ENCODE results near the gene FITM1.

Gene FITM1

DNA sequence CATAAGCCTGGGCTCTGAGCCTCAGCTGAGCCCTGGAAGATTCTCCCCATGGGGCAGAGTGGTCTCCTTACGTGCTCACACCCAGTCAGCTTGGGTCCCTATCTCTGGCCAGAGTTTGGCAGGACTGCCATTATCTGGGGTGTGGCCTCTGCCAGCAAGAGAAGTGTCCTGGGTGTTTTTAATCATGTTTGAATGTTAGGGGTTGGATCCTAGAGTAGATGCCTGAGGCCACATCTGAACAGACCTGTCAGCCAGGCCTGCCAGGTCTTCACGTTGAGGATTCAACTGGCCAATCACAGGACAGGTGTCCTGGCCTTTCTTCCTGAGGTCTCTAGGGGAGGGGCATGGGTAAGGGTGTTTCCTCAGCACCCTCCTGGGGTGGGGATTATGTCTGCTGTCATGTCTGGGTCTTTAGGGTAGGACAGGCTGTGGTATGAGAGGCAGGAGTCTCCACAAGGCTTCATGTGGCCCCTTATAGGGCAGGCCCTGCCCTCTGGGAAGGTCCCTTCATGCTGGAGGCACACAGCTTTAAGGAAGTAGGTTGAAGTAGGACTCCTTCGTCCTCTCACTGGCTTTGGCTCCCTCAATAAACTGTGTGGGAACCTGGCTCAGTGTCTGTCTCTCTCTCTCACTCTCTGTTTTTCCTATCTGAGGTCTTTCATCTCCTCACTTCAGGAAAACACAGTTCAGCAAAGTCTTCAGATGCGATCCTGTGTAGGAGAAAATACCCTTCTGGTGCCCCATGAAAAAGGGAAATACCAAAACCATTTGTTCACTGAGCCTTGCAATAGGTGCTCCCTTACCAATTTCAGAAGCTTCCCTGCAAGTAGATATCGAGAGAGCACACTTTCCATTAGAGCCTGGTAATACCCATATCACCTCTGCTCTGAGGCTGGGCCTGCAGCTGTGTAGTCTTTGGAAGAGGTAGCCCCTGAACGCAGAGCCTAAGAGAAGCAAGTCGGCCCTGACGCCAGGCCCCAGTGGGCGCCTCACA, 6.7 kb upstream of the FITM1 start:
- Histone ChIP-seq H3K79me2 (ENCODE audit: low read length) (no peaks in the 10 kb centered on the region), H3F3A (ENCODE audit: insufficient read depth, low read length) (no peaks in the 10 kb centered on the region), H2AFZ (ENCODE audit: low read length) (no peak overlapping the region), H3K9ac (ENCODE audit: low read length) (no peak overlapping the region), H4K20me1 (ENCODE audit: insufficient read depth, low read length) (no peaks in the 10 kb centered on the region), H3K27ac (ENCODE audit: low read length) (no peak overlapping the region), H3K4me1 (ENCODE audit: low read length) (no peaks in the 10 kb centered on the region), H3K4me2 (ENCODE audit: low read depth, low read length) (no peak overlapping the region), H3K4me3 (ENCODE audit: low read length) (no peak overlapping the region), H3K27me3 (replicated peaks; ENCODE audit: insufficient read depth, low read length) (no peaks in the 10 kb centered on the region), H3K36me3 (replicated peaks; ENCODE audit: insufficient read depth, low read length) (no peaks in the 10 kb centered on the region), H3K9me3 (replicated peaks; ENCODE audit: insufficient read depth, low read length) (no peaks in the 10 kb centered on the region), H3K9me2 (replicated peaks; ENCODE audit: insufficient read depth, low read length) (no peaks in the 10 kb centered on the region)
- TF ChIP-seq EZH2phosphoT487 (IDR thresholded peaks at IDR 0.05; ENCODE audit: low read length), result no peak
- TF ChIP-seq, protein P1, sequence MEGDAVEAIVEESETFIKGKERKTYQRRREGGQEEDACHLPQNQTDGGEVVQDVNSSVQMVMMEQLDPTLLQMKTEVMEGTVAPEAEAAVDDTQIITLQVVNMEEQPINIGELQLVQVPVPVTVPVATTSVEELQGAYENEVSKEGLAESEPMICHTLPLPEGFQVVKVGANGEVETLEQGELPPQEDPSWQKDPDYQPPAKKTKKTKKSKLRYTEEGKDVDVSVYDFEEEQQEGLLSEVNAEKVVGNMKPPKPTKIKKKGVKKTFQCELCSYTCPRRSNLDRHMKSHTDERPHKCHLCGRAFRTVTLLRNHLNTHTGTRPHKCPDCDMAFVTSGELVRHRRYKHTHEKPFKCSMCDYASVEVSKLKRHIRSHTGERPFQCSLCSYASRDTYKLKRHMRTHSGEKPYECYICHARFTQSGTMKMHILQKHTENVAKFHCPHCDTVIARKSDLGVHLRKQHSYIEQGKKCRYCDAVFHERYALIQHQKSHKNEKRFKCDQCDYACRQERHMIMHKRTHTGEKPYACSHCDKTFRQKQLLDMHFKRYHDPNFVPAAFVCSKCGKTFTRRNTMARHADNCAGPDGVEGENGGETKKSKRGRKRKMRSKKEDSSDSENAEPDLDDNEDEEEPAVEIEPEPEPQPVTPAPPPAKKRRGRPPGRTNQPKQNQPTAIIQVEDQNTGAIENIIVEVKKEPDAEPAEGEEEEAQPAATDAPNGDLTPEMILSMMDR (IDR thresholded peaks at IDR 0.05; ENCODE audit: low read length), result no peak
- no peak for TF ChIP-seq EZH2 (optimal IDR thresholded peaks at IDR 0.05; ENCODE audit: low read depth, low read length)
- no peak for DNase-seq

DNA sequence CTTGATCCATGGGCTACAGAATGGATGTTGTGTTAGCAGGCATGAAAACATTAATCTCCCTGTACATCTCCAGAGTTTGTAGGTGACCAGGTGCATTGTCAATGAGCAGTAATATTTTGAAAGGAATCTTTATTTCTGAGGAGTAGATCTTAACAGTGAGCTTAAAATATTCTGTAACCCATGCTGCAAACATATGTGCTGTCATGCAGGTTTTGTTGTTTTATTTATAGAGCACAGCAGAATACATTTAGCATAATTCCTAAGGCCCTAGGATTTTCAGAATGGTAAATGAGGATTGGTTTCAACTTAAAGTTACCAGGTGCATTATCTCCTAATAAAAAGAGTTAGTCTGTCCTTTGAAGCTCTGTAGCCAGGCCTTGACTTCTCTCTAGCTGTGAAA, 3.5 kb upstream of the FITM1 start:
- H3K79me2 ChIP-seq (ENCODE audit: low read length), result no peaks in the 10 kb centered on the region
- H3K9me3 ChIP-seq (replicated peaks; ENCODE audit: insufficient read depth, low read length), result no peaks in the 10 kb centered on the region
- no peak overlapping the region for H3K27ac ChIP-seq (ENCODE audit: low read length)
- H3K4me2 ChIP-seq (ENCODE audit: low read depth, low read length), result no peak overlapping the region
- H2AFZ ChIP-seq (ENCODE audit: low read length), result no peak overlapping the region
- no peaks in the 10 kb centered on the region for H3K4me1 ChIP-seq (ENCODE audit: low read length)
- no peaks in the 10 kb centered on the region for H3F3A ChIP-seq (ENCODE audit: insufficient read depth, low read length)
- H3K9ac ChIP-seq (ENCODE audit: low read length), result no peak overlapping the region
- no peaks in the 10 kb centered on the region for H3K9me2 ChIP-seq (replicated peaks; ENCODE audit: insufficient read depth, low read length)
- DNase-seq, result no peak
- no peaks in the 10 kb centered on the region for H3K27me3 ChIP-seq (replicated peaks; ENCODE audit: insufficient read depth, low read length)
- H3K36me3 ChIP-seq (replicated peaks; ENCODE audit: insufficient read depth, low read length), result no peaks in the 10 kb centered on the region
- H3K4me3 ChIP-seq (ENCODE audit: low read length), result no peak overlapping the region
- H4K20me1 ChIP-seq (ENCODE audit: insufficient read depth, low read length), result no peaks in the 10 kb centered on the region
- TF ChIP-seq EZH2 (optimal IDR thresholded peaks at IDR 0.05; ENCODE audit: low read depth, low read length), result no peak
- TF ChIP-seq, protein P1 (IDR thresholded peaks at IDR 0.05; ENCODE audit: low read length), result no peak
- no peak for TF ChIP-seq EZH2phosphoT487 (IDR thresholded peaks at IDR 0.05; ENCODE audit: low read length)

DNA sequence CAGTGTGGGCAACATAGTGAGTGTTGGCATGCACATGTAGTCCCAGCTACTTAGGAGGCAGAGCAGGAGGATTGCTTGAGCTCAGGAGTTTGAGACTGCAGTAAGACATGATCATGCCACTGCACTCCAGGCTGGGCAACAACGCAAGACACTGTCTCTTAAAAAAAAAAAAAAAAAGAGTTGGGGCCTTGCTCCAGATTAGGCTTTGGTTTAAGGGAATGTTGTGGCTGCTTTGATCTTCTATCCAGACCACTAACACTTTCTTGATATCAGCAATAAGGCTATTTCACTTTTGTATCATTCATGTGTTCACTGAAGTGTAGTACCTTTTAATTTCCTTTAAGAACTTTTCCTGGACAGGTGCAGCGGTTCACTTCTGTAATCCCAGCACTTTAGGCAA, 2.8 kb upstream of the FITM1 start:
- H3K9me2 ChIP-seq (replicated peaks; ENCODE audit: insufficient read depth, low read length), result no peaks in the 10 kb centered on the region
- H3K36me3 ChIP-seq (replicated peaks; ENCODE audit: insufficient read depth, low read length), result no peaks in the 10 kb centered on the region
- no peak overlapping the region for H3K27ac ChIP-seq (ENCODE audit: low read length)
- DNase-seq, result no peak
- TF ChIP-seq, protein P1 (IDR thresholded peaks at IDR 0.05; ENCODE audit: low read length), result no peak
- TF ChIP-seq EZH2phosphoT487 (IDR thresholded peaks at IDR 0.05; ENCODE audit: low read length), result no peak
- no peak for TF ChIP-seq EZH2 (optimal IDR thresholded peaks at IDR 0.05; ENCODE audit: low read depth, low read length)
- H3K4me1 ChIP-seq (ENCODE audit: low read length), result no peaks in the 10 kb centered on the region
- no peak overlapping the region for H2AFZ ChIP-seq (ENCODE audit: low read length)
- H3K27me3 ChIP-seq (replicated peaks; ENCODE audit: insufficient read depth, low read length), result no peaks in the 10 kb centered on the region
- no peak overlapping the region for H3K4me3 ChIP-seq (ENCODE audit: low read length)
- H3K9ac ChIP-seq (ENCODE audit: low read length), result no peak overlapping the region
- H3K79me2 ChIP-seq (ENCODE audit: low read length), result no peaks in the 10 kb centered on the region
- no peak overlapping the region for H3K4me2 ChIP-seq (ENCODE audit: low read depth, low read length)
- no peaks in the 10 kb centered on the region for H3K9me3 ChIP-seq (replicated peaks; ENCODE audit: insufficient read depth, low read length)
- no peaks in the 10 kb centered on the region for H4K20me1 ChIP-seq (ENCODE audit: insufficient read depth, low read length)
- no peaks in the 10 kb centered on the region for H3F3A ChIP-seq (ENCODE audit: insufficient read depth, low read length)
